ENCODE data around the gene ANKRD9. TPM values are rescaled to one million over a fixed set of nuclear protein-coding genes. Genes with fewer than 3 reads are reported as not detected.

Gene ANKRD9
- total RNA-seq, 1 experiment from 2014 or later = 29.8 TPM

- H3K79me2 ChIP-seq (ENCODE audit: insufficient read depth, low read length) = no peaks in the 10 kb centered on the region
- no peak overlapping the region for H2AK5ac ChIP-seq (ENCODE audit: insufficient read length, low read length)
- no peak overlapping the region for H3K4me3 Mint-ChIP-seq
- peaks cover 0 to 15% (median 4%) of the 10 kb centered on the region in 3 experiments; a peak in 5 of 7 replicates for H3K36me3 Mint-ChIP-seq (ENCODE audit: insufficient read depth in 1 of 3, low read depth in 3 of 3)
- no peak overlapping the region for H4K91ac ChIP-seq (ENCODE audit: insufficient read length, low read depth, low read length)
- no peak overlapping the region for H2BK5ac ChIP-seq (ENCODE audit: insufficient read length, low read length)
- H3K27me3 ChIP-seq (ENCODE audit: insufficient read depth, low read length) = no peaks in the 10 kb centered on the region
- H3K56ac ChIP-seq (ENCODE audit: insufficient read length, low read depth, low read length) = no peak overlapping the region
- H3K18ac ChIP-seq (ENCODE audit: insufficient read length, low read depth, low read length) = no peak overlapping the region
- H3K4me1 ChIP-seq (ENCODE audit: insufficient read depth, low read length) = no peaks in the 10 kb centered on the region
- H4K8ac ChIP-seq (replicated peaks; ENCODE audit: insufficient read length, low read depth, low read length) = no peak overlapping the region
- no peak overlapping the region for H3K23ac ChIP-seq (ENCODE audit: insufficient read length, low read depth, low read length)
- no peak overlapping the region for H2BK12ac ChIP-seq (ENCODE audit: insufficient read length, low read depth, low read length)
- peak overlapping the region in 1 of 3 experiments; percentile 65; a peak in 1 of 7 replicates for H3K27ac Mint-ChIP-seq
- no peak overlapping the region for H2BK20ac ChIP-seq (ENCODE audit: low read depth, low read length, poor library complexity, severe bottlenecking)
- no peak overlapping the region for H3K27ac ChIP-seq (ENCODE audit: insufficient read length, low read depth, low read length)
- H3K9me3 ChIP-seq (ENCODE audit: control insufficient read depth, low read depth, low read length) = no peaks in the 10 kb centered on the region
- H3K14ac ChIP-seq (ENCODE audit: insufficient read depth, low read length) = no peak overlapping the region
- H2BK15ac ChIP-seq (ENCODE audit: low read depth, low read length) = no peak overlapping the region
- no peak overlapping the region for H3K4me2 ChIP-seq (ENCODE audit: insufficient read depth, insufficient read length, low read length)
- DNase-seq = no peak
- no peak overlapping the region for H2AFZ ChIP-seq (ENCODE audit: low read length)
- no peak for TF ChIP-seq CTCF (conservative IDR thresholded peaks at IDR 0.05)
- H3T11ph ChIP-seq (ENCODE audit: low read length) = no peak overlapping the region
- no peaks in the 10 kb centered on the region for H3K79me1 ChIP-seq (ENCODE audit: insufficient read depth, low read depth, low read length, poor library complexity, severe bottlenecking)
- H4K20me1 ChIP-seq (ENCODE audit: control insufficient read depth, insufficient read depth, insufficient read length) = no peaks in the 10 kb centered on the region
- no peak overlapping the region for H3K4ac ChIP-seq (ENCODE audit: low read depth, low read length)
- no peak overlapping the region for H4K5ac ChIP-seq (ENCODE audit: insufficient read length, low read depth, low read length)
- no peaks in the 10 kb centered on the region for H3K27me3 Mint-ChIP-seq (ENCODE audit: low read depth)
- WGBS (ENCODE audit: extremely low coverage, insufficient read length, low lambda C conversion rate) = no CpG with 5 or more reads among the region's 2 CpGs
- H3K9ac ChIP-seq (ENCODE audit: extremely low read depth, insufficient read length, low read length) = no peak overlapping the region
- no peaks in the 10 kb centered on the region; a peak in 1 of 5 replicates for H3K9me3 Mint-ChIP-seq
- no peaks in the 10 kb centered on the region for H3K4me1 Mint-ChIP-seq
- no peaks in the 10 kb centered on the region for H3K23me2 ChIP-seq (ENCODE audit: insufficient read length, low read depth, low read length, poor library complexity, severe bottlenecking)
- no peak overlapping the region for H2BK120ac ChIP-seq (ENCODE audit: low read depth, low read length, poor library complexity, severe bottlenecking)
Observed at GRCh38 chr14:102479107-102479506, 30.5 kb downstream of the ANKRD9 start.

All from H9 (cell line).